GM18909 (cell line): ENCODE results near the gene ACSM3.
"Not testable (repeated sequence)": the region's sequence is repeated elsewhere in the genome, so short reads cannot be mapped to it uniquely, and the experiment has no call there.

Experiments
- ATAC-seq: cut with Tn5 transposase; IDR thresholded peaks from one replicate; pipeline ENCODE4 v1.9.1; 2021; ENCODE audit warnings: mild to moderate bottlenecking; ENCODE audit not compliant: unreplicated experiment, poor library complexity

Gene ACSM3

GRCh38 chr16:20753727-20754126 is 10.1 kb upstream of the ACSM3 start:
- no peak for ATAC-seq

GRCh38 chr16:20755238-20755637 is 8.6 kb upstream of the ACSM3 start:
- ATAC-seq: no peak

- not testable (repeated sequence) for ATAC-seq
Observed at GRCh38 chr16:20755799-20756198, 8.0 kb upstream of the ACSM3 start.

GRCh38 chr16:20760346-20760745 is 3.5 kb upstream of the ACSM3 start:
- no peak for ATAC-seq

- ATAC-seq: no peak
Observed at GRCh38 chr16:20761175-20761574, 2.6 kb upstream of the ACSM3 start.

GRCh38 chr16:20762404-20763123 is 1.2 kb upstream of the ACSM3 start:
- ATAC-seq: no peak

- ATAC-seq: not testable (repeated sequence)
Observed at GRCh38 chr16:20764448-20764847, 634 bp downstream of the ACSM3 start.

GRCh38 chr16:20765732-20766131 is 1.9 kb downstream of the ACSM3 start:
- ATAC-seq: no peak

- no peak for ATAC-seq
Observed at GRCh38 chr16:20766294-20766693, 2.5 kb downstream of the ACSM3 start.

- no peak for ATAC-seq
Observed at GRCh38 chr16:20767577-20767976, 3.8 kb downstream of the ACSM3 start.

GRCh38 chr16:20768121-20768520 is 4.3 kb downstream of the ACSM3 start:
- no peak for ATAC-seq

GRCh38 chr16:20768818-20769217 is 5.0 kb downstream of the ACSM3 start:
- ATAC-seq: no peak

- no peak for ATAC-seq
Observed at GRCh38 chr16:20773679-20774078, 9.9 kb downstream of the ACSM3 start.

GRCh38 chr16:20774703-20775362 is 11.0 kb downstream of the ACSM3 start:
- no peak for ATAC-seq

- no peak for ATAC-seq
Observed at GRCh38 chr16:20781697-20782096, 17.9 kb downstream of the ACSM3 start.

GRCh38 chr16:20782470-20782869 is 18.7 kb downstream of the ACSM3 start:
- ATAC-seq: no peak

- ATAC-seq: no peak
Observed at GRCh38 chr16:20784204-20784603, 20.4 kb downstream of the ACSM3 start.

- no peak for ATAC-seq
Observed at GRCh38 chr16:20789130-20789529, 25.3 kb downstream of the ACSM3 start.

GRCh38 chr16:20791923-20792612 is 28.3 kb downstream of the ACSM3 start:
- no peak for ATAC-seq

GRCh38 chr16:20798364-20798763 is 34.5 kb downstream of the ACSM3 start:
- no peak for ATAC-seq

GRCh38 chr16:20799599-20799998 is 35.8 kb downstream of the ACSM3 start:
- ATAC-seq: no peak
